Measurements from ENCODE around the gene NAB2. TPM values are rescaled to one million over a fixed set of nuclear protein-coding genes. Genes with fewer than 3 reads are reported as not detected.

The NAB2 gene
- total and polyA plus RNA-seq, 10 donors: 9.0 to 25.0 (median 17.4) TPM

GRCh38 chr12:57129889-57130288 is 41.0 kb downstream of the NAB2 start:
- intact Hi-C loops (cut with DNase I; ENCODE audit: low total_unique reads): no loop called here
- Histone ChIP-seq H3K27me3 (replicated peaks in 1 of 7) (peaks cover 0 to 43% (median 14%) of the 10 kb centered on the region in 7 donors), H3K4me1 (peaks cover 12 to 83% (median 51%) of the 10 kb centered on the region in 6 donors), H3K9me3 (no peaks in the 10 kb centered on the region), H3K4me3 (peak overlapping the region; percentile 67 to 89 (median 75)), H3K36me3 (no peaks in the 10 kb centered on the region), H3K27ac (peak overlapping the region in 6 of 8 donors; percentile 32 to 90 (median 87))
- TF ChIP-seq POLR2A (IDR thresholded peaks at IDR 0.05) (no peak), POLR2AphosphoS5 (IDR thresholded peaks at IDR 0.05) (peak in 1 of 3 donors; percentile 34)
- peak; percentile 34 for DNase-seq

GRCh38 chr12:57130941-57131340 is 42.0 kb downstream of the NAB2 start:
- intact Hi-C loops (cut with DNase I; ENCODE audit: low total_unique reads): no loop called here
- Histone ChIP-seq H3K4me3 (peak overlapping the region in 3 of 8 donors; percentile 5 to 89 (median 67)), H3K27me3 (replicated peaks in 1 of 7) (peaks cover 0 to 42% (median 14%) of the 10 kb centered on the region in 7 donors), H3K4me1 (peaks cover 12 to 94% (median 53%) of the 10 kb centered on the region in 6 donors), H3K9me3 (no peaks in the 10 kb centered on the region), H3K36me3 (no peaks in the 10 kb centered on the region), H3K27ac (peak overlapping the region in 5 of 8 donors; percentile 8 to 90 (median 87))
- 55 to 81% (median 72%) methylated on average over 2 of the region's 2 CpGs for WGBS, 5 donors
- TF ChIP-seq CTCF (IDR thresholded peaks at IDR 0.05 in 8 of 11, conservative IDR thresholded peaks at IDR 0.05 in 3 of 11): no peak
- no peak for TF ChIP-seq POLR2AphosphoS5 (IDR thresholded peaks at IDR 0.05)
- no peak for TF ChIP-seq POLR2A (IDR thresholded peaks at IDR 0.05)
- no peak for DNase-seq

- Histone ChIP-seq H3K9me3 (no peaks in the 10 kb centered on the region), H3K36me3 (no peaks in the 10 kb centered on the region), H3K27me3 (replicated peaks in 1 of 7) (peaks cover 0 to 34% (median 12%) of the 10 kb centered on the region in 7 donors), H3K27ac (peak overlapping the region in 6 of 8 donors; percentile 13 to 90 (median 52)), H3K4me3 (peak overlapping the region in 1 of 8 donors; percentile 89), H3K4me1 (peaks cover 11 to 99% (median 47%) of the 10 kb centered on the region in 6 donors)
- WGBS, 5 donors: 63 to 75% (median 67%) methylated on average over 9 of the region's 9 CpGs
- TF ChIP-seq POLR2A (IDR thresholded peaks at IDR 0.05) (no peak), POLR2AphosphoS5 (IDR thresholded peaks at IDR 0.05) (no peak), CTCF (IDR thresholded peaks at IDR 0.05 in 8 of 11, conservative IDR thresholded peaks at IDR 0.05 in 3 of 11) (no peak)
- DNase-seq: peak; percentile 62
- intact Hi-C loops (cut with DNase I; ENCODE audit: low total_unique reads): no loop called here
These were observed 43.2 kb downstream of the NAB2 start for GRCh38 chr12:57131896-57132744.

- Histone ChIP-seq H3K27me3 (replicated peaks in 1 of 7) (peaks cover 0 to 24% (median 11%) of the 10 kb centered on the region in 7 donors), H3K9me3 (no peaks in the 10 kb centered on the region), H3K4me1 (peaks cover 10 to 99% (median 46%) of the 10 kb centered on the region in 6 donors), H3K4me3 (no peak overlapping the region), H3K36me3 (no peaks in the 10 kb centered on the region), H3K27ac (peak overlapping the region in 5 of 8 donors; percentile 20 to 90 (median 59))
- 62 to 85% (median 80%) methylated on average over 4 of the region's 4 CpGs for WGBS, 5 donors
- intact Hi-C loops (cut with DNase I; ENCODE audit: low total_unique reads): no loop called here
- DNase-seq: peak; percentile 33
- no peak for TF ChIP-seq CTCF (IDR thresholded peaks at IDR 0.05 in 8 of 11, conservative IDR thresholded peaks at IDR 0.05 in 3 of 11)
- no peak for TF ChIP-seq POLR2A (IDR thresholded peaks at IDR 0.05)
- no peak for TF ChIP-seq POLR2AphosphoS5 (IDR thresholded peaks at IDR 0.05)
These were observed 44.2 kb downstream of the NAB2 start for GRCh38 chr12:57133013-57133569.

Data from spleen (tissue), 11 donors.